HCT116 (cell line): ENCODE data around the gene FARP1. TPM values are rescaled to one million over a fixed set of nuclear protein-coding genes. Genes with fewer than 3 reads are reported as not detected.

Source experiments
- ATAC-seq: fragments of 200-7000 bp; cut with Tn5 transposase; 2 replicates; pipeline ENCODE4 v1.9.1; 2020; ENCODE audit warnings: mild to moderate bottlenecking, moderate library complexity
- BruUV-seq: library from RNA; stranded (reverse); fragments of 400-500 nt; replicated peaks from 2 replicates; lab custom pipeline; 2021; lab: Mats Ljungman, UMichigan
- CTCF ChIA-PET: fragments of 300-600 bp; sonication (Branson Sonifier 250); formaldehyde crosslinking; loops from one replicate; lab custom pipeline; 2021; ENCODE audit warnings: antibody characterized with exemption; lab: Charles Lee
- POLR2A ChIA-PET: fragments of 300-600, 350-600 bp; sonication (Branson Sonifier 250); formaldehyde crosslinking; loops from one replicate; lab custom pipeline; 2021; ENCODE audit warnings: antibody characterized with exemption; lab: Charles Lee
- RAD21 ChIA-PET, 2 experiments: fragments of 300-600 bp; sonication (Branson Sonifier 250); formaldehyde crosslinking; loops; one replicate each; lab custom pipeline; 2023; ENCODE audit warnings: low total read pairs in 2 of 2; ENCODE audit not compliant: uncharacterized antibody in 2 of 2, unreplicated experiment in 2 of 2, low non-redundant PET in 1 of 2; lab: Charles Lee
- DNase-seq: peaks from one replicate; pipeline ENCODE4 v3.0.0-alpha.2; 2010; ENCODE audit warnings: low read depth, low spot score
- H2AFZ ChIP-seq: fragments of 200-600 bp; shearing (Covaris generic), sonication (generic); 2 replicates; pipeline ENCODE4 v1.6.1; 2017; ENCODE audit warnings: low read depth, mixed run types, mixed read lengths, antibody characterized with exemption, low read length; ENCODE audit not compliant: poor library complexity, severe bottlenecking
- H3K27ac ChIP-seq: 2 replicates; pipeline ENCODE4 v1.5.1; 2012; ENCODE audit warnings: low read depth, low read length
- H3K27me3 ChIP-seq: fragments of 200-600 bp; sonication (generic); 2 replicates; pipeline ENCODE4 v1.6.1; 2016; ENCODE audit warnings: mixed run types, low read length, mixed read lengths; ENCODE audit not compliant: insufficient read depth
- H3K36me3 ChIP-seq, 2 experiments: fragments of 200-500 bp in 1 of 2; fragments of 200-600 bp in 1 of 2; sonication (Bioruptor generic) in 1 of 2; sonication (generic) in 1 of 2; 2 replicates each; pipeline versions ENCODE4 v1.5.1 to v1.6.1; 2014 to 2016; ENCODE audit warnings: low read length in 2 of 2, inconsistent platforms in 1 of 2, mixed read lengths in 1 of 2, mixed run types in 1 of 2; ENCODE audit not compliant: insufficient read depth in 2 of 2, control insufficient read depth in 1 of 2
- H3K4me1 ChIP-seq, 2 experiments: fragments of 200-600 bp in 1 of 2; sonication (generic) in 1 of 2; 2 replicates each; pipeline versions ENCODE4 v1.5.1 to v1.6.1; 2012 to 2017; ENCODE audit warnings: low read length in 2 of 2, inconsistent platforms in 1 of 2, mild to moderate bottlenecking in 1 of 2, mixed read lengths in 1 of 2, mixed run types in 1 of 2, moderate library complexity in 1 of 2; ENCODE audit not compliant: insufficient read depth in 2 of 2, control insufficient read depth in 1 of 2
- H3K4me2 ChIP-seq: fragments of 200-600 bp; sonication (generic); 2 replicates; pipeline ENCODE4 v1.6.1; 2017; ENCODE audit warnings: mixed run types, low read length, mixed read lengths
- H3K4me3 ChIP-seq, 2 experiments: fragments of 200-600 bp in 1 of 2; sonication (generic) in 1 of 2; replicated peaks in 1 of 2; 2 replicates each; pipeline ENCODE4 v1.5.1; 2011 to 2016; ENCODE audit warnings: low read length in 2 of 2, control low read depth in 1 of 2, low read depth in 1 of 2, mild to moderate bottlenecking in 1 of 2, mixed read lengths in 1 of 2, mixed run types in 1 of 2
- H3K79me2 ChIP-seq: fragments of 200-600 bp; sonication (generic); 2 replicates; pipeline ENCODE4 v1.6.1; 2017; ENCODE audit warnings: mild to moderate bottlenecking, mixed run types, low read length, moderate library complexity, mixed read lengths; ENCODE audit not compliant: insufficient read depth
- H3K9ac ChIP-seq: fragments of 200-600 bp; sonication (generic); 2 replicates; pipeline ENCODE4 v1.6.1; 2016; ENCODE audit warnings: low read length, mixed read lengths
- H3K9me2 ChIP-seq: fragments of 200-600 bp; sonication (generic), shearing (Covaris generic); 2 replicates; pipeline ENCODE4 v1.6.1; 2017; ENCODE audit warnings: mixed run types, mild to moderate bottlenecking, moderate library complexity; ENCODE audit not compliant: insufficient read depth
- H3K9me3 ChIP-seq, 2 experiments: fragments of 200-500 bp in 1 of 2; fragments of 200-600 bp in 1 of 2; sonication (Bioruptor generic) in 1 of 2; sonication (generic) in 1 of 2; 2 replicates each; pipeline ENCODE4 v1.6.1; 2014 to 2017; ENCODE audit warnings: low read length in 2 of 2, mixed read lengths in 2 of 2, inconsistent platforms in 1 of 2, low read depth in 1 of 2, mild to moderate bottlenecking in 1 of 2, mixed run types in 1 of 2, moderate library complexity in 1 of 2; ENCODE audit not compliant: control insufficient read depth in 1 of 2, insufficient read depth in 1 of 2
- H4K20me1 ChIP-seq: fragments of 200-600 bp; sonication (generic), shearing (Covaris generic); 2 replicates; pipeline ENCODE4 v1.6.1; 2017; ENCODE audit warnings: mixed run types, mild to moderate bottlenecking, moderate library complexity; ENCODE audit not compliant: insufficient read depth
- CBX3 ChIP-seq: IDR thresholded peaks from 2 replicates; pipeline ENCODE4 v1.6.1; 2012; ENCODE audit warnings: low read depth
- CEBPB ChIP-seq: IDR thresholded peaks from 2 replicates; pipeline ENCODE4 v1.6.1; 2012; ENCODE audit warnings: low read depth
- CTCF ChIP-seq, 3 experiments: fragments of 200-600 bp in 1 of 3; sonication (generic) in 1 of 3; IDR thresholded peaks in 2 of 3; conservative IDR thresholded peaks in 1 of 3; 2 replicates each; pipeline ENCODE4 v1.5.1; 2012 to 2017; ENCODE audit warnings: low read depth in 2 of 3, low read length in 2 of 3, antibody characterized with exemption in 1 of 3, borderline replicate concordance in 1 of 3, control low read depth in 1 of 3, mild to moderate bottlenecking in 1 of 3, mixed read lengths in 1 of 3, mixed run types in 1 of 3, moderate library complexity in 1 of 3; ENCODE audit not compliant: insufficient read depth in 1 of 3
- EGR1 ChIP-seq: IDR thresholded peaks from 2 replicates; pipeline ENCODE4 v1.6.1; 2012; ENCODE audit warnings: low read depth
- ELF1 ChIP-seq: IDR thresholded peaks from 2 replicates; pipeline ENCODE4 v1.6.1; 2012; ENCODE audit warnings: low read depth, borderline replicate concordance
- EZH2 ChIP-seq: fragments of 200-600 bp; sonication (generic); IDR thresholded peaks from 2 replicates; pipeline ENCODE4 v1.6.1; 2017; ENCODE audit warnings: antibody characterized with exemption, mixed run types
- FOSL1 ChIP-seq: IDR thresholded peaks from 2 replicates; pipeline ENCODE4 v1.6.1; 2012; ENCODE audit warnings: low read depth
- POLR2A ChIP-seq: IDR thresholded peaks from 2 replicates; pipeline ENCODE4 v1.7.0; 2011; ENCODE audit warnings: borderline replicate concordance; ENCODE audit not compliant: insufficient read depth, insufficient read length; ENCODE audit errors: extremely low read depth
- POLR2AphosphoS5 ChIP-seq: IDR thresholded peaks from 2 replicates; pipeline ENCODE4 v1.6.1; 2011; ENCODE audit warnings: mild to moderate bottlenecking, low read depth, low read length, moderate library complexity
- RAD21 ChIP-seq: IDR thresholded peaks from 2 replicates; pipeline ENCODE4 v1.6.1; 2012; ENCODE audit warnings: low read depth, mild to moderate bottlenecking
- SIN3A ChIP-seq: IDR thresholded peaks from 2 replicates; pipeline ENCODE4 v1.6.1; 2012; ENCODE audit warnings: low read depth
- SP1 ChIP-seq: IDR thresholded peaks from 2 replicates; pipeline ENCODE4 v1.6.1; 2012; ENCODE audit warnings: low read depth
- SRF ChIP-seq: IDR thresholded peaks from 2 replicates; pipeline ENCODE4 v1.6.1; 2012; ENCODE audit warnings: low read depth
- YY1 ChIP-seq: IDR thresholded peaks from 2 replicates; pipeline ENCODE4 v1.6.1; 2011; ENCODE audit warnings: low read length, low read depth, moderate library complexity, mild to moderate bottlenecking; ENCODE audit not compliant: insufficient replicate concordance; ENCODE audit errors: extremely low read depth
- ZFX ChIP-seq: fragments of 450-650 bp; IDR thresholded peaks from 2 replicates; pipeline ENCODE4 v1.6.1; 2017
- ZNF274 ChIP-seq: fragments of 200-500 bp; sonication (Bioruptor generic); IDR thresholded peaks from 2 replicates; pipeline ENCODE4 v1.6.1; 2014; ENCODE audit warnings: mild to moderate bottlenecking, low read depth, low read length, inconsistent platforms
- intact Hi-C: fragments of 100-400 bp; cut with micrococcal nuclease; formaldehyde crosslinking; loops from 2 replicates; pipeline ENCODE4 v1.10.0; 2022
- total RNA-seq: library from RNA; stranded (reverse); gene quantifications from one replicate; pipeline ENCODE4 v1.2.1, GENCODE V29; 2021; ENCODE audit not compliant: unreplicated experiment
- TF ChIP-seq, protein P1 (sequence below): IDR thresholded peaks from 2 replicates; pipeline ENCODE4 v1.6.1; 2012
- TF ChIP-seq, protein P2 (sequence below): IDR thresholded peaks from 2 replicates; pipeline ENCODE4 v1.6.1; 2011; ENCODE audit warnings: mild to moderate bottlenecking, low read length, moderate library complexity; ENCODE audit not compliant: insufficient replicate concordance; ENCODE audit errors: extremely low read depth

The FARP1 gene
- total RNA-seq, 1 experiment from 2014 or later: 30.5 TPM

DNA sequence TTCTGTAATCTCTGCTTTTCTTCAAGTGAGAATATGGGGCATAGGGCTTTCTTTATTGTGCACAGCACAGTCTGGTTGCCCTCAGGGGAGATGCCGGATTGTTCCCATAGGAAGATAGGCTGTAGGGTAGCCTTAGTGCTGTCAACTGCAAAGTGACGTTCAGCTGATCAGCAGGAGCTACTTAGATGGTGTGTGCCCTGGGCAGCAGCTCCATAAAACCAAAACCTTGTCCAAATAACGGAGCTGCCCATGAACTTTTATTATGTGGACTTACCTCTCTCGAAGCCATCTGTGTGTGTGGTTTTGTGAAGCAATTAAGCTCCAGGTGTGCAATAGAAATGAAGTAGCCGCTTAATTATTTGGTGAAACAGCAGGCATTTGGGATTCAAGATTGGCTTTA is 154.2 kb downstream of the FARP1 start:
- no peak for ATAC-seq
- Histone ChIP-seq H2AFZ (no peak overlapping the region), H3K4me3 (no peak overlapping the region), H3K4me2 (no peak overlapping the region), H3K27me3 (no peaks in the 10 kb centered on the region), H3K4me1 (no peaks in the 10 kb centered on the region), H4K20me1 (no peaks in the 10 kb centered on the region), H3K36me3 (no peaks in the 10 kb centered on the region), H3K27ac (no peak overlapping the region), H3K9me2 (no peaks in the 10 kb centered on the region), H3K79me2 (no peaks in the 10 kb centered on the region), H3K9me3 (no peaks in the 10 kb centered on the region), H3K9ac (no peak overlapping the region)
- no TSS peak for BruUV-seq
- CTCF ChIA-PET: no interaction called here
- no peak for DNase-seq
- POLR2A ChIA-PET: no interaction called here
- TF ChIP-seq SIN3A (no peak), EZH2 (no peak), YY1 (no peak), ELF1 (no peak), EGR1 (no peak), CBX3 (no peak), SP1 (no peak), POLR2AphosphoS5 (no peak), ZNF274 (no peak), SRF (no peak), ZFX (no peak), FOSL1 (no peak), POLR2A (no peak), RAD21 (no peak), CEBPB (no peak)
- TF ChIP-seq, protein P1, sequence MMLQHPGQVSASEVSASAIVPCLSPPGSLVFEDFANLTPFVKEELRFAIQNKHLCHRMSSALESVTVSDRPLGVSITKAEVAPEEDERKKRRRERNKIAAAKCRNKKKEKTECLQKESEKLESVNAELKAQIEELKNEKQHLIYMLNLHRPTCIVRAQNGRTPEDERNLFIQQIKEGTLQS: no peak
- intact Hi-C loops: no loop called here
- RAD21 ChIA-PET: no interaction called here

- Histone ChIP-seq H3K4me3 (no peak overlapping the region), H3K27me3 (no peaks in the 10 kb centered on the region), H3K4me2 (no peak overlapping the region), H3K36me3 (no peaks in the 10 kb centered on the region), H3K9me3 (no peaks in the 10 kb centered on the region), H4K20me1 (no peaks in the 10 kb centered on the region), H2AFZ (no peak overlapping the region), H3K4me1 (no peaks in the 10 kb centered on the region), H3K9me2 (no peaks in the 10 kb centered on the region), H3K27ac (no peak overlapping the region), H3K79me2 (no peaks in the 10 kb centered on the region), H3K9ac (no peak overlapping the region)
- ATAC-seq: no peak
- TF ChIP-seq EGR1 (no peak), CTCF (IDR thresholded peaks at IDR 0.05 in 2 of 3, conservative IDR thresholded peaks at IDR 0.05 in 1 of 3; ENCODE audit: borderline replicate concordance in 1 of 3, insufficient read depth in 1 of 3, low read depth in 2 of 3, low read length in 2 of 3) (no peak), POLR2AphosphoS5 (no peak), EZH2 (no peak), SP1 (no peak), ELF1 (no peak)
- TF ChIP-seq, protein P2, sequence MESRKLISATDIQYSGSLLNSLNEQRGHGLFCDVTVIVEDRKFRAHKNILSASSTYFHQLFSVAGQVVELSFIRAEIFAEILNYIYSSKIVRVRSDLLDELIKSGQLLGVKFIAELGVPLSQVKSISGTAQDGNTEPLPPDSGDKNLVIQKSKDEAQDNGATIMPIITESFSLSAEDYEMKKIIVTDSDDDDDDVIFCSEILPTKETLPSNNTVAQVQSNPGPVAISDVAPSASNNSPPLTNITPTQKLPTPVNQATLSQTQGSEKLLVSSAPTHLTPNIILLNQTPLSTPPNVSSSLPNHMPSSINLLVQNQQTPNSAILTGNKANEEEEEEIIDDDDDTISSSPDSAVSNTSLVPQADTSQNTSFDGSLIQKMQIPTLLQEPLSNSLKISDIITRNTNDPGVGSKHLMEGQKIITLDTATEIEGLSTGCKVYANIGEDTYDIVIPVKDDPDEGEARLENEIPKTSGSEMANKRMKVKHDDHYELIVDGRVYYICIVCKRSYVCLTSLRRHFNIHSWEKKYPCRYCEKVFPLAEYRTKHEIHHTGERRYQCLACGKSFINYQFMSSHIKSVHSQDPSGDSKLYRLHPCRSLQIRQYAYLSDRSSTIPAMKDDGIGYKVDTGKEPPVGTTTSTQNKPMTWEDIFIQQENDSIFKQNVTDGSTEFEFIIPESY: no peak
- POLR2A ChIA-PET: no interaction called here
- CTCF ChIA-PET: no interaction called here
- no peak for DNase-seq
- RAD21 ChIA-PET: no interaction called here
- no TSS peak for BruUV-seq
- intact Hi-C loops: no loop called here
These were observed 154.9 kb downstream of the FARP1 start for GRCh38 chr13:98297745-98298144.
